ENCODE data around the gene ZSWIM3.
A peak's percentile ranks its signal among the peaks of the same experiment; 100 is the strongest.
"Not testable (repeated sequence)": the region's sequence is repeated elsewhere in the genome, so short reads cannot be mapped to it uniquely, and the experiment has no call there.

Gene ZSWIM3

GRCh38 chr20:45890985-45891983, 33.9 kb downstream of the ZSWIM3 start, which contains the start of the genes CTSA and NEURL2:
CTSA (plus strand) TSS chr20:45891335; CDS start chr20:45891569, 234 bp downstream.
NEURL2 (minus strand) TSS chr20:45891208; CDS start chr20:45890991, 217 bp downstream.
- peak; percentile 86 for DNase-seq

GRCh38 chr20:45892049-45892825, 34.8 kb downstream of the ZSWIM3 start:
- DNase-seq = peak; percentile 50

- no peak for DNase-seq
Measured at GRCh38 chr20:45892828-45893500, 35.5 kb downstream of the ZSWIM3 start.

GRCh38 chr20:45893831-45894230, 36.4 kb downstream of the ZSWIM3 start:
- no peak for DNase-seq

GRCh38 chr20:45894797-45895196, 37.4 kb downstream of the ZSWIM3 start:
- DNase-seq = no peak

- DNase-seq = no peak
Measured at GRCh38 chr20:45896641-45897161, 39.3 kb downstream of the ZSWIM3 start.

GRCh38 chr20:45897289-45897688, 39.9 kb downstream of the ZSWIM3 start:
- DNase-seq = no peak

- no peak for DNase-seq
Measured at GRCh38 chr20:45897692-45898091, 40.3 kb downstream of the ZSWIM3 start.

GRCh38 chr20:45898285-45898684, 40.9 kb downstream of the ZSWIM3 start:
- no peak for DNase-seq

GRCh38 chr20:45899046-45899835, 41.8 kb downstream of the ZSWIM3 start:
- DNase-seq = no peak

- not testable (repeated sequence) for DNase-seq
Measured at GRCh38 chr20:45901332-45901731, 43.9 kb downstream of the ZSWIM3 start.

GRCh38 chr20:45902199-45902701, 44.8 kb downstream of the ZSWIM3 start:
- no peak for DNase-seq

GRCh38 chr20:45904583-45905504, 47.4 kb downstream of the ZSWIM3 start:
- no peak for DNase-seq

GRCh38 chr20:45905505-45906079, 48.2 kb downstream of the ZSWIM3 start:
- peak; percentile 81 for DNase-seq

- DNase-seq = no peak
Measured at GRCh38 chr20:45907219-45907948, 50.0 kb downstream of the ZSWIM3 start.

- DNase-seq = no peak
Measured at GRCh38 chr20:45908084-45908483, 50.7 kb downstream of the ZSWIM3 start.

GRCh38 chr20:45909336-45909808, 52.0 kb downstream of the ZSWIM3 start:
- DNase-seq = no peak

- DNase-seq = no peak
Measured at GRCh38 chr20:45909817-45910669, 52.6 kb downstream of the ZSWIM3 start.

Measured in HCEC 1CT (cell line).